ENCODE measurements around the gene PRKG1.
"Not testable (repeated sequence)": the region's sequence is repeated elsewhere in the genome, so short reads cannot be mapped to it uniquely, and the experiment has no call there.

PRKG1 gene

GRCh38 chr10:51158832-51159231 is 84.5 kb downstream of the PRKG1 start:
- Histone ChIP-seq H3K9me3 (ENCODE audit: control insufficient read depth, insufficient read depth, low read length) (no peaks in the 10 kb centered on the region), H3K4me1 (ENCODE audit: control insufficient read depth, insufficient read depth, low read length) (no peaks in the 10 kb centered on the region), H3K4me3 (ENCODE audit: low read depth, low read length) (no peak overlapping the region), H3K27me3 (ENCODE audit: control insufficient read depth, insufficient read depth, low read length) (no peaks in the 10 kb centered on the region), H3K36me3 (ENCODE audit: control insufficient read depth, insufficient read depth, low read length) (no peaks in the 10 kb centered on the region), H3K9ac (ENCODE audit: low read depth, low read length) (no peak overlapping the region)

GRCh38 chr10:51159841-51160240 is 85.6 kb downstream of the PRKG1 start:
- Histone ChIP-seq H3K4me1 (ENCODE audit: control insufficient read depth, insufficient read depth, low read length) (no peaks in the 10 kb centered on the region), H3K36me3 (ENCODE audit: control insufficient read depth, insufficient read depth, low read length) (no peaks in the 10 kb centered on the region), H3K4me3 (ENCODE audit: low read depth, low read length) (no peak overlapping the region), H3K9me3 (ENCODE audit: control insufficient read depth, insufficient read depth, low read length) (no peaks in the 10 kb centered on the region), H3K9ac (ENCODE audit: low read depth, low read length) (no peak overlapping the region), H3K27me3 (ENCODE audit: control insufficient read depth, insufficient read depth, low read length) (no peaks in the 10 kb centered on the region)

GRCh38 chr10:51162002-51162401 is 87.7 kb downstream of the PRKG1 start:
- Histone ChIP-seq H3K4me3 (ENCODE audit: low read depth, low read length) (no peak overlapping the region), H3K9me3 (ENCODE audit: control insufficient read depth, insufficient read depth, low read length) (no peaks in the 10 kb centered on the region), H3K9ac (ENCODE audit: low read depth, low read length) (no peak overlapping the region), H3K36me3 (ENCODE audit: control insufficient read depth, insufficient read depth, low read length) (no peaks in the 10 kb centered on the region), H3K4me1 (ENCODE audit: control insufficient read depth, insufficient read depth, low read length) (no peaks in the 10 kb centered on the region), H3K27me3 (ENCODE audit: control insufficient read depth, insufficient read depth, low read length) (no peaks in the 10 kb centered on the region)

GRCh38 chr10:51163380-51164049 is 89.2 kb downstream of the PRKG1 start:
- H3K27me3 ChIP-seq (ENCODE audit: control insufficient read depth, insufficient read depth, low read length); H3K4me3 ChIP-seq (ENCODE audit: low read depth, low read length); H3K9ac ChIP-seq (ENCODE audit: low read depth, low read length); H3K9me3 ChIP-seq (ENCODE audit: control insufficient read depth, insufficient read depth, low read length); H3K4me1 ChIP-seq (ENCODE audit: control insufficient read depth, insufficient read depth, low read length); H3K36me3 ChIP-seq (ENCODE audit: control insufficient read depth, insufficient read depth, low read length): not testable (repeated sequence)

GRCh38 chr10:51168086-51168815 is 94.0 kb downstream of the PRKG1 start:
- no peaks in the 10 kb centered on the region for H3K36me3 ChIP-seq (ENCODE audit: control insufficient read depth, insufficient read depth, low read length)
- H3K9me3 ChIP-seq (ENCODE audit: control insufficient read depth, insufficient read depth, low read length) = no peaks in the 10 kb centered on the region
- no peak overlapping the region for H3K9ac ChIP-seq (ENCODE audit: low read depth, low read length)
- H3K27me3 ChIP-seq (ENCODE audit: control insufficient read depth, insufficient read depth, low read length) = no peaks in the 10 kb centered on the region
- no peak overlapping the region for H3K4me3 ChIP-seq (ENCODE audit: low read depth, low read length)
- peaks cover 3% of the 10 kb centered on the region for H3K4me1 ChIP-seq (ENCODE audit: control insufficient read depth, insufficient read depth, low read length)

- Histone ChIP-seq H3K9me3 (ENCODE audit: control insufficient read depth, insufficient read depth, low read length) (no peaks in the 10 kb centered on the region), H3K27me3 (ENCODE audit: control insufficient read depth, insufficient read depth, low read length) (no peaks in the 10 kb centered on the region), H3K4me1 (ENCODE audit: control insufficient read depth, insufficient read depth, low read length) (peaks cover 3% of the 10 kb centered on the region), H3K4me3 (ENCODE audit: low read depth, low read length) (no peak overlapping the region), H3K9ac (ENCODE audit: low read depth, low read length) (no peak overlapping the region), H3K36me3 (ENCODE audit: control insufficient read depth, insufficient read depth, low read length) (no peaks in the 10 kb centered on the region)
These were observed 94.8 kb downstream of the PRKG1 start for GRCh38 chr10:51169111-51169510.

GRCh38 chr10:51170518-51171245 is 96.4 kb downstream of the PRKG1 start:
- no peaks in the 10 kb centered on the region for H3K36me3 ChIP-seq (ENCODE audit: control insufficient read depth, insufficient read depth, low read length)
- no peaks in the 10 kb centered on the region for H3K27me3 ChIP-seq (ENCODE audit: control insufficient read depth, insufficient read depth, low read length)
- H3K4me3 ChIP-seq (ENCODE audit: low read depth, low read length) = no peak overlapping the region
- peaks cover 3% of the 10 kb centered on the region for H3K4me1 ChIP-seq (ENCODE audit: control insufficient read depth, insufficient read depth, low read length)
- H3K9ac ChIP-seq (ENCODE audit: low read depth, low read length) = no peak overlapping the region
- H3K9me3 ChIP-seq (ENCODE audit: control insufficient read depth, insufficient read depth, low read length) = no peaks in the 10 kb centered on the region

- Histone ChIP-seq H3K36me3 (ENCODE audit: control insufficient read depth, insufficient read depth, low read length) (no peaks in the 10 kb centered on the region), H3K4me1 (ENCODE audit: control insufficient read depth, insufficient read depth, low read length) (peaks cover 3% of the 10 kb centered on the region), H3K27me3 (ENCODE audit: control insufficient read depth, insufficient read depth, low read length) (no peaks in the 10 kb centered on the region), H3K9me3 (ENCODE audit: control insufficient read depth, insufficient read depth, low read length) (no peaks in the 10 kb centered on the region), H3K9ac (ENCODE audit: low read depth, low read length) (no peak overlapping the region), H3K4me3 (ENCODE audit: low read depth, low read length) (no peak overlapping the region)
These were observed 97.7 kb downstream of the PRKG1 start for GRCh38 chr10:51171946-51172345.

GRCh38 chr10:51176976-51177695 is 102.8 kb downstream of the PRKG1 start:
- Histone ChIP-seq H3K4me3 (ENCODE audit: low read depth, low read length) (no peak overlapping the region), H3K9ac (ENCODE audit: low read depth, low read length) (no peak overlapping the region), H3K9me3 (ENCODE audit: control insufficient read depth, insufficient read depth, low read length) (no peaks in the 10 kb centered on the region), H3K27me3 (ENCODE audit: control insufficient read depth, insufficient read depth, low read length) (no peaks in the 10 kb centered on the region), H3K36me3 (ENCODE audit: control insufficient read depth, insufficient read depth, low read length) (no peaks in the 10 kb centered on the region), H3K4me1 (ENCODE audit: control insufficient read depth, insufficient read depth, low read length) (no peaks in the 10 kb centered on the region)

GRCh38 chr10:51178634-51179033 is 104.3 kb downstream of the PRKG1 start:
- Histone ChIP-seq H3K9me3 (ENCODE audit: control insufficient read depth, insufficient read depth, low read length) (no peaks in the 10 kb centered on the region), H3K4me1 (ENCODE audit: control insufficient read depth, insufficient read depth, low read length) (no peaks in the 10 kb centered on the region), H3K27me3 (ENCODE audit: control insufficient read depth, insufficient read depth, low read length) (no peaks in the 10 kb centered on the region), H3K4me3 (ENCODE audit: low read depth, low read length) (no peak overlapping the region), H3K9ac (ENCODE audit: low read depth, low read length) (no peak overlapping the region), H3K36me3 (ENCODE audit: control insufficient read depth, insufficient read depth, low read length) (no peaks in the 10 kb centered on the region)

- Histone ChIP-seq H3K9me3 (ENCODE audit: control insufficient read depth, insufficient read depth, low read length) (no peaks in the 10 kb centered on the region), H3K9ac (ENCODE audit: low read depth, low read length) (no peak overlapping the region), H3K4me1 (ENCODE audit: control insufficient read depth, insufficient read depth, low read length) (no peaks in the 10 kb centered on the region), H3K36me3 (ENCODE audit: control insufficient read depth, insufficient read depth, low read length) (no peaks in the 10 kb centered on the region), H3K27me3 (ENCODE audit: control insufficient read depth, insufficient read depth, low read length) (no peaks in the 10 kb centered on the region), H3K4me3 (ENCODE audit: low read depth, low read length) (no peak overlapping the region)
These were observed 105.9 kb downstream of the PRKG1 start for GRCh38 chr10:51180141-51180540.
